Activated gamma-delta T cell treated with anti-CD3 and anti-CD28 coated beads, Interleukin-2, amount 50 U/mL, for 16 hours (primary cell): ENCODE measurements around the gene NRF1.

ENCODE experiments used
- DNase-seq: peaks from one replicate; pipeline ENCODE4 v3.0.0-alpha.2; 2020; ENCODE audit warnings: low read depth

The NRF1 gene

GRCh38 chr7:129740574-129741410 is 129.3 kb downstream of the NRF1 start:
- no peak for DNase-seq

- no peak for DNase-seq
Observed at GRCh38 chr7:129741743-129742213, 130.3 kb downstream of the NRF1 start.

GRCh38 chr7:129742256-129742655 is 130.7 kb downstream of the NRF1 start:
- no peak for DNase-seq

- DNase-seq: no peak
Observed at GRCh38 chr7:129746857-129747529, 135.5 kb downstream of the NRF1 start.

GRCh38 chr7:129748356-129749109 is 137.0 kb downstream of the NRF1 start:
- no peak for DNase-seq

- DNase-seq: no peak
Observed at GRCh38 chr7:129750091-129750490, 138.6 kb downstream of the NRF1 start.

DNA sequence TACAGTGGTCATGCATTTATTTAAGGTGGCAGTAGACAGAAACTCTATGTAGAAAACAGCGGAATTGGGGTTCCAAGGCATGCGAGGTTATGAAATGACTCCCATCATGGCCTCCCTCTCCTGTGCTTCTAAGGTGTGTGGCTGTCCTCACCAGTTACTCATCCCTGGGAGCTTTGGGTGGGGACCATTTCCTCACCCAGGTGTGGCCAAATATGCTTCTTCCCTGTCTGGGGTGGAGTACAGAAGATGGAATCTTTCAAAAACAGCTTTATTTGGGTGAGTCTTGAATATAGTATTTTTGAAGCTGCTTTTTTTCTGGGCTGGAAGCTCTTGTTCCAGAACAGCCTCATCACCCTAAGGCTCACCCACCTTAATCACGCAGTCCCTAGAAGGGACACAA is 139.0 kb downstream of the NRF1 start:
- DNase-seq: no peak

DNA sequence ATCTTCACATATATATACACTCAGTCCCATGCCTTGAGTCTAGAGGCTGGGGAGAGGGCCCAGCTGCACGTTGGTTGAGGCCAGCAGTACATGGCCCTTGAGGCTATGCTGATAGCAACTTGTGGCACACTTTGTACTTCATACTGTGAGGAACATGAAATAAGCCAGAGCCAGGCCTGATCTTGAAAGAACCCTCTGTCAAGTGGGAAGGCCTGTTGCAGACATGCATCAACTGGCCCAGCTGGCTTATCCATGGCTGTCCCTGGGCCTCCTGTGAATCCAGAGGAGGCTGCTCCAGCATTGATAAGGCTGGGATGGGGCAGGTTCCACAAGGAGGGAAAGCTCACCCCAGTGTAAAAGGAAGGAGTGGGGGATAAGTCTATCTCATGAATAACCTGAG is 140.4 kb downstream of the NRF1 start:
- no peak for DNase-seq

- no peak for DNase-seq
Observed at GRCh38 chr7:129752760-129753159, 141.2 kb downstream of the NRF1 start.

GRCh38 chr7:129754406-129754805 is 142.9 kb downstream of the NRF1 start:
- DNase-seq: no peak

DNA sequence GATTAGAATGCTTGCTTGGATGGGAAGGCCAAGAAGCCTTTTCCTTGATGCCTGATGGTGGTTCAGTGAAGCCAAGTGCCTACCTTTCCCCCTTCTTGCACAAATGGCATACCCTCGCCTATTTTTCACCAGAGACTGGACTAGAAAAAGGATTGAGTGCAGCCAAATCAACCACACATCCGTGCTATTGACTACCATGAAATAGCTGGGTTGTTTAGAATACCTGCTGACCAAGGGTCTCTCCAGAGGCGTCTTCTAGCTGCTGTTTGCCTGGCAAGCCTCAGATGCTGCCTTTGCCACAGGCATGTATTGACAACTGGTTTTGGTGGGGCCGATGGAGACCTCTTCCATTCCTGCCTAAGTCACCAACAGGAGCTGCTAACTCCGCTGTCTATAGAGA is 146.5 kb downstream of the NRF1 start:
- no peak for DNase-seq

DNA sequence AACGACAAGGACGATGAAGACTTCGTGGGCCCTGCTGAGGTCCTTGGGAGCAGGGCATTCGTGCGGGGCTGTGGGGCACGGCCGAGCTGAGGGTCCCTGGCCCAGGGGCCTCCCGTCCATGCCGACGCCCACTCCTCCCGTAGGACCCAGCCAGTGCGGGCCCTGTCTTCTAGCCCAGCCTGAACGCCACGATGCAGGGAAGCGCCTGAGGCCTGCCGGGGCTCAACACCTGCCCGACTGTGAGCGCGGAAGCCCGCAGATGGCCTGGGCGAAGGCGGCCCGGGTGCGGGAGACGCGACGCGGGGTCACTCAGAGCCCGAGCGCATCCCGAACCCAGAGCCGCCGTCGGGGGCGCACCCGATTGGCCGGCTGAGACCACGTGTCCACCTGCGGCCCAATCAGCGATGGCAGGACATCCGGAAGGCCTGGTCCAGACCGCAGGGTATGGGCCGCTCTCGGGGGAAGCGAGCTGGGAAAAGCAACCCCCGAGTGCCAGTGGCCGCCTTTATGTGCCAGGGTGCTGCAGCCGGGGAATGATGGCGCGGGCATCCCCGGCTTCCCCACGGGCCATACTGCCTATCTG is 151.0 kb downstream of the NRF1 start:
- no peak for DNase-seq

- DNase-seq: no peak
Observed at GRCh38 chr7:129764247-129765084, 152.9 kb downstream of the NRF1 start.

DNA sequence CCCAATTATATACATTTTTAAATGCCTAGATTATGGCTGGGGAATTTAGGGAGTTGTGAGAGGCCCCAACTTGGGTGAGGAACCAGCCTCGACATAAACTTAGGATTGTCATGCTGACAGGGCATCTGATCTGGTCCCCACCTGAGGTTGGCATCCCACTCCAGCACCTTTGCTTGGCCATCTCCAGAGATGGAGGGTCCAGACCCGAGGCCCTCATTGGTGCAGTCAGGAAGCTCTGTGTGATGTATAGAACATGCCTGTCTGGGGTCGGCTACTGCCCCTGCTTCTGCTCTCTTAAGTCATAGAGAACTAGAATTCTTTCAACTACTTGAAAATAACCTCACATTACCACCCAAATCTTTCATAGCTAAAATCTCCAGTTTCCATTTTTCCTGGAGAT is 153.8 kb downstream of the NRF1 start:
- DNase-seq: no peak

DNA sequence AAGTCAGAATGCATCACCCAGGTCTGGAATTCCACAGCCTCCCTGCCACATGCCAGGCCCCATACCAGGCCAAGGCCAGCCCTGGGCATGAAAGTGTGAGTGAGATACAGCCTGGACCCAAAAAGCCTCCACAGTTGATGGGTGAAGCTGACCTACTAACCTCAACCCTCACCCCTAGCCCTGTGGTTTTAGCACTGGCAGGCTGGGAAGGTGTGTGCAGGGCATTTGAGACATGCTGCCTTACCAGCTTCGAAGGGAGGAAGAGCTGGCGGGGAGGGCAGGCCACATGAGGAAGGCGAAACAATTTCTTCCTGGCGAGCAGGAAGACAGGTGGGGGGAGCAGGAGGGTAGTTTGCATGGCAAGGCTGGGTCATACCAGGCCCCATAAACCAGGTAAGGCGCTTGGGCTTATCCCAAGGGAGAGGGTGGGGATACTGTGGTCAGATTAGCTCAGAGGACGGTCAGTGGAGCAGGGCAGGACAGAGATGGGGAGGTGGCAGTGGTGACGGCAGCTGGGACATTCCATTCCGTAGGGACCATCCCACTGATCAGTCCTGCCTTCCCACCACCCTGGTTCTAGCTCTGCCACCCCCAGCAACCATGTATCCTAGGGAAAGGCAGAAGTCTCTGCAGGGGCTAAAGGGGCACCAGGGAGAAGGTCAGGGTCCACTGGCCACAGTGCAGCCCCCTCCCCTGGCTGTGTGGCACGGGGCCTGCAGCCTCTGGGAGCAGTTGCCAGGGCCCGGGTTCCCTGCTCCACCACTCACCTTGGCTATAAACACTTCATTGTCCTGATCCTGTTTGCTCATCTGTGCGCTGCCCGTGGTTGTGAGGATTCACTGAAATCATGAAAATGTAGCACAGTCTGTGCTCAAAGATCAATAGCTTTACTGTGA is 155.8 kb downstream of the NRF1 start:
- no peak for DNase-seq

DNA sequence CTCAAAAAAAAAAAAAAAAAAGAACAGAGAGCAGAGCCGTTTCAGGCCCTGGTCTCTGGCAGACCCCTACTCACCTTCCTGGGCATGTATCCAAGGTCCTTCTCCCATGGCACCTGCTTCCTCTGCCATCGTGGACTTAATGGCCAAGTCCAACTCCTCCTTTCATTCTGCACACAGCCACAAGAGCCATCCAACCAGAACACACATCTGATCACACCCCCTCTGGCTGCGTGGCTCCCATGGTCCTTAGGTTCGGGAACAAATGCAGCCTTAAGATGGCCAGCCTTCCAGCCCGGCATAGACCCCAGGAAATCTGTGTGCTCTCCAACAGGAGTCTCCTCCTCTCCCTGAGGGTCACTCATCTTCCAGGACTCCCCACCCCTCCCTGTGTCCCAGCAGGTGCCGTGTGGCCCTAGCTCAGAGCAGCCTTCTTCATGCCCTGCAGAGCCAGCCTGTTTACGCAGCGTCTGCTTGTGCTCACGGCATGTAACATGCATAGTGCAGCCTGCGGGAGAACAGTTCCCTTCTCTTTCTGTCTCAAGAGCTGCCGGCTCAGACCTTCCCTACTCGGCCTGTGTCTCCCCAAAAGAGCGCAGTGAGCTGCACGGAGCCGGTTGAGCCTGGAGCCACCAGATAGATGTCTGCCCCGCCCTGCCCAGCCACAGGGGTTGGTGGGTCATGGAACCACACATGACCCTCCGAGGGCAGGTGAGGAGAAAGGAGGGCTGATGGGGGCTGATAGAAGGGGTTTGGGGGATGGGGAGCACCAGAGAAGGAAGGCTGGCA is 157.3 kb downstream of the NRF1 start:
- DNase-seq: no peak

DNA sequence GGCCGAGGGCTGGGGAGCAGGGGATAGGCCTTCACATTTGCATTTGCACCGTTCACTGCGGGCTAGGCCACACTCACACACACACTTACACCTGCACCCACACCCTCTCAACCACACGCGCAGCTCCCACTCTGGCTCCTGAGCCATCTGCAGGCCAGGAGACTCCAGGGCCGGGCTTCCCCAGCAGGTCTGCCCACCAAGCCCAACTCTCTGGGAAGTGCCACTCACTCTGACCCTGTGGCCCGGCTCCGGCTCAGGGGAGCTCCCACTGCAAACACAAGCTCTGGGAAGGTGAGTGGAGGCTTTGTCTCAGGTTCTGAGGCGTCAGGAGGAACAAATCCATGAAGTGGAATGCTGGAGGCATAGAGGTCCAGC is 157.9 kb downstream of the NRF1 start:
- DNase-seq: no peak

DNA sequence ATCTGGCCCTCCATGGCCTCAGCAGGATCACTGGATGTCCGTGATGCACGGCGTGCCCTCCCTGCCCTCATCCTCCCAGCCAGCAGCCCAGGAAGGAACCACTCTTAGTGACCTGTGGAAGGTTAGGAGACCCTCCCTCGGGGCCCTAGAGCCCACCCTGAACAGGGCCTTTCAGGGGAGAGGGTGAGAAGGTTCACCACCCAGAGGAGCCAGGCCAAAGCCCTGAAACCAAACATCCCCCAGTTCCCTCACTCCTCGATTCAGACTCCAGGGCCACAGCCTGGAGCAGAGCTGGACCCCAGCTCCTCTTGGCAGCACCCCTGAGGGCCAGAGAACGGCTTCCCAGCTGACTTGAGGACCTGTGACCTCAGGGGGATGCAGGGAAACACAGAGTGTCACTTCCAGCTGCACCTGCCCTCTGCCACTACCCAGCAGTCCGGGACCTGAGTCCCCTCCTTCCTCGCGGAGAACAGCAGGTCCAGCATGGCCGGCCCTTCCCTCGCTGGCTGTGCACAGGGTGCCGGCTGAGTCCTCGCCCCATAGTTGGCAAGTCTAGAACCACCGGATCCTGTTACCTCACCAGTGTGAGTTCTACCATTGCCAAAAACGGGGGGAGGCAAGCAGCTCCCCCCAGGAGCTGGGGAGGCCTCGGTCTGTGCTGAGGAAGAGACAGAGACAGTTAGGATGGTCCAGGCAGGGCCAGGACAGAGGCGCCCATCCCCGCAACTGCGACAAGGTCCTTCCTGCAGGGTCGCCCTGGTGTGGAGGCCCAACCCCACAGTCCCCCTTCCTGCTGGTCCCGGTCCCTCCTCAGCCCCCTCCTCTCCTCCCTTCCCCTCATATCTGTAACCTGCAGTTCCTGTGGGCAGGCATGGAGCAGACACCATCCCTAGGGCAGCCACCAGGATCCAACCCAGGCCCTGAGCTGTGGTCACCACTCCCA is 158.6 kb downstream of the NRF1 start:
- DNase-seq: no peak
